Mesenchymal stem cell (in vitro differentiated cells and primary cell): ENCODE measurements around the gene C11orf97.

Experiments used
- DNase-seq: peaks from one replicate; pipeline ENCODE4 v3.0.0-alpha.2; 2013
- H2AFZ ChIP-seq: one replicate; pipeline ENCODE4 v1.6.1; 2013; ENCODE audit warnings: low read depth, mild to moderate bottlenecking, control low read depth, inconsistent platforms, low read length, moderate library complexity
- H2AK5ac ChIP-seq: 2 replicates; pipeline ENCODE4 v1.6.1; 2013; ENCODE audit warnings: low read length, moderate library complexity, mild to moderate bottlenecking, inconsistent platforms; ENCODE audit not compliant: severe bottlenecking
- H2BK120ac ChIP-seq: one replicate; pipeline ENCODE4 v1.6.1; 2013; ENCODE audit warnings: low read depth, mild to moderate bottlenecking, inconsistent platforms, low read length, moderate library complexity
- H2BK12ac ChIP-seq, 2 experiments: one replicate each; pipeline ENCODE4 v1.6.1; 2013; ENCODE audit warnings: inconsistent platforms in 2 of 2, low read length in 2 of 2, mild to moderate bottlenecking in 2 of 2, moderate library complexity in 2 of 2, control low read depth in 1 of 2
- H2BK15ac ChIP-seq: one replicate; pipeline ENCODE4 v1.6.1; 2013; ENCODE audit warnings: mild to moderate bottlenecking, low read depth, inconsistent platforms; ENCODE audit not compliant: poor library complexity, severe bottlenecking
- H2BK5ac ChIP-seq: 2 replicates; pipeline ENCODE4 v1.6.1; 2013; ENCODE audit warnings: low read depth, mild to moderate bottlenecking, low read length, control low read depth, inconsistent platforms; ENCODE audit not compliant: poor library complexity, severe bottlenecking
- H3K14ac ChIP-seq, 2 experiments: one replicate each; pipeline ENCODE4 v1.6.1; 2013; ENCODE audit warnings: inconsistent platforms in 2 of 2, low read length in 2 of 2, control low read depth in 1 of 2, mild to moderate bottlenecking in 1 of 2, moderate library complexity in 1 of 2
- H3K18ac ChIP-seq, 2 experiments: one replicate each; pipeline ENCODE4 v1.6.1; 2013; ENCODE audit warnings: inconsistent platforms in 2 of 2, low read length in 2 of 2, control low read depth in 1 of 2, low read depth in 1 of 2, mild to moderate bottlenecking in 1 of 2
- H3K23ac ChIP-seq, 2 experiments: one replicate each; pipeline ENCODE4 v1.6.1; 2013; ENCODE audit warnings: inconsistent platforms in 2 of 2, low read length in 2 of 2, mild to moderate bottlenecking in 2 of 2, moderate library complexity in 2 of 2, control low read depth in 1 of 2
- H3K27ac ChIP-seq: 2 replicates; pipeline ENCODE4 v1.5.1; 2013; ENCODE audit warnings: mild to moderate bottlenecking, moderate library complexity, low read length, control low read depth, inconsistent platforms; ENCODE audit not compliant: poor library complexity, severe bottlenecking
- H3K27me3 ChIP-seq, 2 experiments: 2 replicates each; pipeline versions ENCODE4 v1.6.1 to v1.7.0; 2013; ENCODE audit warnings: low read length in 2 of 2, mild to moderate bottlenecking in 2 of 2, moderate library complexity in 2 of 2, control low read depth in 1 of 2, inconsistent platforms in 1 of 2; ENCODE audit not compliant: control insufficient read depth in 1 of 2, insufficient read depth in 1 of 2
- H3K36me3 ChIP-seq, 2 experiments: 2 replicates each; pipeline versions ENCODE4 v1.6.1 to v1.7.0; 2013; ENCODE audit warnings: low read length in 2 of 2, control low read depth in 1 of 2, inconsistent platforms in 1 of 2, low read depth in 1 of 2, mild to moderate bottlenecking in 1 of 2; ENCODE audit not compliant: insufficient read depth in 2 of 2, control insufficient read depth in 1 of 2
- H3K4ac ChIP-seq, 2 experiments: one replicate each; pipeline ENCODE4 v1.6.1; 2013; ENCODE audit warnings: inconsistent platforms in 2 of 2, low read length in 2 of 2, mild to moderate bottlenecking in 2 of 2, moderate library complexity in 2 of 2, control low read depth in 1 of 2, low read depth in 1 of 2
- H3K4me1 ChIP-seq: 2 replicates; pipeline ENCODE4 v1.6.1; 2013; ENCODE audit warnings: low read depth, low read length, control low read depth; ENCODE audit not compliant: control insufficient read depth, insufficient read depth
- H3K4me2 ChIP-seq: 2 replicates; pipeline ENCODE4 v1.6.1; 2013; ENCODE audit warnings: low read length, mild to moderate bottlenecking, inconsistent platforms; ENCODE audit not compliant: poor library complexity, severe bottlenecking
- H3K4me3 ChIP-seq, 2 experiments: 2 replicates each; pipeline versions ENCODE4 v1.5.1 to v1.7.0; 2013; ENCODE audit warnings: low read length in 2 of 2, mild to moderate bottlenecking in 2 of 2, control low read depth in 1 of 2, low read depth in 1 of 2; ENCODE audit not compliant: insufficient read depth in 1 of 2
- H3K79me1 ChIP-seq: replicated peaks from 2 replicates; pipeline ENCODE4 v1.6.1; 2013; ENCODE audit warnings: mild to moderate bottlenecking, control low read depth, low read length, inconsistent platforms; ENCODE audit not compliant: poor library complexity, severe bottlenecking
- H3K9ac ChIP-seq: 2 replicates; pipeline ENCODE4 v1.7.0; 2013; ENCODE audit warnings: mild to moderate bottlenecking, low read length, moderate library complexity
- H3K9me3 ChIP-seq: 2 replicates; pipeline ENCODE4 v1.7.0; 2013; ENCODE audit warnings: mild to moderate bottlenecking, low read length; ENCODE audit not compliant: control insufficient read depth
- H4K8ac ChIP-seq: one replicate; pipeline ENCODE4 v1.6.1; 2013; ENCODE audit warnings: inconsistent platforms, mild to moderate bottlenecking, low read length, moderate library complexity
- H4K91ac ChIP-seq: one replicate; pipeline ENCODE4 v1.6.1; 2013; ENCODE audit warnings: mild to moderate bottlenecking, low read length, inconsistent platforms
- WGBS: methylation state at CpG from one replicate; pipeline ENCODE4 v1.1.7; 2013; ENCODE audit warnings: mixed read lengths; 5-methylcytosine and 5-hydroxymethylcytosine counted together

Gene C11orf97

GRCh38 chr11:94537031-94537600, 24.9 kb downstream of the C11orf97 start:
- no peak overlapping the region for H2BK120ac ChIP-seq
- H3K4me2 ChIP-seq: no peak overlapping the region
- no peaks in the 10 kb centered on the region for H3K9me3 ChIP-seq
- no peak overlapping the region for H3K27ac ChIP-seq
- H3K14ac ChIP-seq: no peak overlapping the region
- H3K79me1 ChIP-seq: no peaks in the 10 kb centered on the region
- 96% methylated on average over 3 of the region's 3 CpGs for WGBS
- H3K18ac ChIP-seq: no peak overlapping the region
- H2AK5ac ChIP-seq: no peak overlapping the region
- H4K8ac ChIP-seq: no peak overlapping the region
- H3K4me1 ChIP-seq: no peaks in the 10 kb centered on the region
- H3K4me3 ChIP-seq: peak overlapping the region in 1 of 2 experiments; percentile 53
- H2AFZ ChIP-seq: no peak overlapping the region
- H3K9ac ChIP-seq: peak overlapping the region; percentile 44
- no peaks in the 10 kb centered on the region for H3K27me3 ChIP-seq
- no peak overlapping the region for H2BK12ac ChIP-seq
- H2BK15ac ChIP-seq: no peak overlapping the region
- H4K91ac ChIP-seq: no peak overlapping the region
- H2BK5ac ChIP-seq: no peak overlapping the region
- no peak overlapping the region for H3K23ac ChIP-seq
- H3K4ac ChIP-seq: no peak overlapping the region
- DNase-seq: no peak
- H3K36me3 ChIP-seq: no peaks in the 10 kb centered on the region

- Histone ChIP-seq H4K8ac (no peak overlapping the region), H2BK5ac (no peak overlapping the region)
Measured at GRCh38 chr11:94539420-94539819, 27.2 kb downstream of the C11orf97 start.

GRCh38 chr11:94543695-94544645, 31.7 kb downstream of the C11orf97 start, which contains the start of gene FUT4:
FUT4 (plus strand) TSS chr11:94543921; CDS start chr11:94544134, 213 bp downstream.
- Histone ChIP-seq H2AFZ (peak within 1 kb of the TSS; percentile 98), H2BK15ac (peak within 1 kb of the TSS; percentile 77), H4K8ac (peak within 1 kb of the TSS; percentile 100), H3K4ac (peak within 1 kb of the TSS; percentile 89), H3K4me1 (peaks cover 15% of the 10 kb centered on the region), H2BK12ac (peak within 1 kb of the TSS in 1 of 2 experiments; percentile 70), H3K18ac (peak within 1 kb of the TSS; percentile 92 to 99), H3K27me3 (no peaks in the 10 kb centered on the region), H4K91ac (peak within 1 kb of the TSS; percentile 74), H3K23ac (peak within 1 kb of the TSS; percentile 64 to 87), H3K9me3 (no peaks in the 10 kb centered on the region), H3K4me2 (peak within 1 kb of the TSS; percentile 70), H3K36me3 (peaks cover 9 to 11% of the 10 kb centered on the region in 2 experiments), H2AK5ac (no peak within 1 kb of the TSS), H2BK120ac (peak within 1 kb of the TSS; percentile 95), H3K27ac (peak within 1 kb of the TSS; percentile 96), H2BK5ac (peak within 1 kb of the TSS; percentile 77), H3K79me1 (peaks cover 14% of the 10 kb centered on the region), H3K14ac (peak within 1 kb of the TSS in 1 of 2 experiments; percentile 91), H3K9ac (peak within 1 kb of the TSS; percentile 97), H3K4me3 (peak within 1 kb of the TSS; percentile 76 to 85)
- DNase-seq: peak; percentile 87
- under 1% methylated on average over 103 of the region's 109 CpGs for WGBS

More at GRCh38 chr11:94539420-94539819, 27.2 kb downstream of the C11orf97 start:
- Histone ChIP-seq H3K14ac (no peak overlapping the region), H2BK120ac (no peak overlapping the region), H3K18ac (no peak overlapping the region), H2AK5ac (no peak overlapping the region), H2BK12ac (no peak overlapping the region), H3K9ac (no peak overlapping the region), H2AFZ (no peak overlapping the region), H3K4me2 (no peak overlapping the region), H3K9me3 (no peaks in the 10 kb centered on the region), H3K27ac (no peak overlapping the region), H3K23ac (no peak overlapping the region), H3K4ac (no peak overlapping the region), H3K4me3 (no peak overlapping the region), H3K79me1 (no peaks in the 10 kb centered on the region), H3K27me3 (no peaks in the 10 kb centered on the region), H3K36me3 (no peaks in the 10 kb centered on the region), H4K91ac (no peak overlapping the region), H3K4me1 (no peaks in the 10 kb centered on the region), H2BK15ac (no peak overlapping the region)
- DNase-seq: no peak
- 24% methylated on average over 1 of the region's 1 CpG for WGBS
